H4 (cell line): ENCODE results near the gene ELOVL2. TPM values are rescaled to one million over a fixed set of nuclear protein-coding genes. Genes with fewer than 3 reads are reported as not detected.

ENCODE experiments used
- total RNA-seq: library from RNA; depleted of rRNA; stranded (reverse); fragments of >200 nt; shearing (Covaris generic); gene quantifications from 2 replicates; pipeline ENCODE4 v1.2.3, GENCODE V29; 2014; rRNA removed

The ELOVL2 gene
- total RNA-seq, 1 experiment from 2014 or later: 0.85 TPM

Other genes starting within 250 kb of the ELOVL2 start
- 0.10 TPM in 1 of 2 replicates, not detected in the other for gene MAK, start 205.8 kb downstream of the ELOVL2 start, total RNA-seq
- gene GCM2, start 162.3 kb downstream of the ELOVL2 start, total RNA-seq: not detected in 2 replicates
- 0.39 and 1.5 TPM in 2 replicates for gene SYCP2L, start 157.3 kb downstream of the ELOVL2 start, total RNA-seq
- gene SMIM13, start 49.5 kb upstream of the ELOVL2 start, total RNA-seq: 9.7 and 13.7 TPM in 2 replicates
- gene ERVFRD-1, start 67.4 kb upstream of the ELOVL2 start, total RNA-seq: not detected in 2 replicates
- 1.2 and 4.0 TPM in 2 replicates for gene NEDD9, start 188.4 kb upstream of the ELOVL2 start, total RNA-seq